T-helper 17 cell (primary cell): ENCODE measurements around the gene GRIN2A. TPM values are rescaled to one million over a fixed set of nuclear protein-coding genes. Genes with fewer than 3 reads are reported as not detected.

Source experiments
- ATAC-seq: fragments of 150-1000 bp; cut with Tn5 transposase; 2 replicates; pipeline ENCODE4 v1.10.0; 2021; ENCODE audit warnings: mild to moderate bottlenecking, moderate library complexity
- DNase-seq, 3 donors: peaks; one replicate each; pipeline versions ENCODE4 v3.0.0 to v3.0.0-alpha.2; 2020 to 2021
- H3K9me3 ChIP-seq: one replicate; pipeline ENCODE4 v1.7.0; 2013; ENCODE audit warnings: low read length, mild to moderate bottlenecking; ENCODE audit not compliant: control insufficient read depth, poor library complexity, severe bottlenecking
- H3K27ac Mint-ChIP-seq: one replicate; pipeline ENCODE4 v1.8.0; 2022; ENCODE audit warnings: mild to moderate bottlenecking, moderate library complexity, mixed read lengths
- H3K27me3 Mint-ChIP-seq: one replicate; pipeline ENCODE4 v1.8.0; 2022; ENCODE audit warnings: mixed read lengths
- H3K36me3 Mint-ChIP-seq: one replicate; pipeline ENCODE4 v1.8.0; 2022; ENCODE audit warnings: low read depth, mixed read lengths
- H3K4me1 Mint-ChIP-seq: one replicate; pipeline ENCODE4 v1.8.0; 2022; ENCODE audit warnings: mild to moderate bottlenecking, mixed read lengths
- H3K4me3 Mint-ChIP-seq: one replicate; pipeline ENCODE4 v1.8.0; 2022; ENCODE audit warnings: mild to moderate bottlenecking, moderate library complexity, mixed read lengths
- total RNA-seq, 4 donors: library from RNA in 2 of 4; stranded (reverse) in 2 of 4; gene quantifications; one replicate each; pipeline ENCODE4 v1.2.3 and lab custom pipeline; 2022 to 2026

GRIN2A gene
- total RNA-seq, 2 donors from 2014 or later = not detected

- no peaks in the 10 kb centered on the region for H3K9me3 ChIP-seq
- no peak for DNase-seq
- no peaks in the 10 kb centered on the region for H3K4me1 Mint-ChIP-seq
- H3K27ac Mint-ChIP-seq = no peak overlapping the region
- no peak overlapping the region for H3K4me3 Mint-ChIP-seq
- no peaks in the 10 kb centered on the region for H3K36me3 Mint-ChIP-seq
- ATAC-seq = no peak
- H3K27me3 Mint-ChIP-seq = no peaks in the 10 kb centered on the region
These were observed 210.3 kb downstream of the GRIN2A start for GRCh38 chr16:9971907-9972306.

- no peaks in the 10 kb centered on the region for H3K27me3 Mint-ChIP-seq
- no peak overlapping the region for H3K27ac Mint-ChIP-seq
- no peaks in the 10 kb centered on the region for H3K9me3 ChIP-seq
- ATAC-seq = no peak
- no peak for DNase-seq
- no peaks in the 10 kb centered on the region for H3K36me3 Mint-ChIP-seq
- H3K4me1 Mint-ChIP-seq = no peaks in the 10 kb centered on the region
- no peak overlapping the region for H3K4me3 Mint-ChIP-seq
These were observed 211.4 kb downstream of the GRIN2A start for GRCh38 chr16:9970796-9971195.

GRCh38 chr16:9970244-9970643 is 212.0 kb downstream of the GRIN2A start:
- H3K27me3 Mint-ChIP-seq = no peaks in the 10 kb centered on the region
- DNase-seq (no peak), ATAC-seq (no peak)
- H3K4me1 Mint-ChIP-seq = no peaks in the 10 kb centered on the region
- no peak overlapping the region for H3K4me3 Mint-ChIP-seq
- H3K36me3 Mint-ChIP-seq = no peaks in the 10 kb centered on the region
- no peaks in the 10 kb centered on the region for H3K9me3 ChIP-seq
- no peak overlapping the region for H3K27ac Mint-ChIP-seq

- DNase-seq (no peak), ATAC-seq (no peak)
- Mint-ChIP-seq H3K27me3 (no peaks in the 10 kb centered on the region), H3K27ac (no peak overlapping the region), H3K4me3 (no peak overlapping the region), H3K4me1 (no peaks in the 10 kb centered on the region), H3K36me3 (no peaks in the 10 kb centered on the region)
- H3K9me3 ChIP-seq = no peaks in the 10 kb centered on the region
These were observed 212.6 kb downstream of the GRIN2A start for GRCh38 chr16:9969580-9969979.

GRCh38 chr16:9966569-9967157 is 215.6 kb downstream of the GRIN2A start:
- H3K4me1 Mint-ChIP-seq = no peaks in the 10 kb centered on the region
- H3K9me3 ChIP-seq = no peaks in the 10 kb centered on the region
- H3K4me3 Mint-ChIP-seq = no peak overlapping the region
- no peak for DNase-seq
- no peak overlapping the region for H3K27ac Mint-ChIP-seq
- ATAC-seq = no peak
- no peaks in the 10 kb centered on the region for H3K36me3 Mint-ChIP-seq
- no peaks in the 10 kb centered on the region for H3K27me3 Mint-ChIP-seq

- H3K4me1 Mint-ChIP-seq = no peaks in the 10 kb centered on the region
- ATAC-seq = no peak
These were observed 217.1 kb downstream of the GRIN2A start for GRCh38 chr16:9965079-9965478.

GRCh38 chr16:9964426-9964825 is 217.8 kb downstream of the GRIN2A start:
- no peaks in the 10 kb centered on the region for H3K9me3 ChIP-seq
- H3K36me3 Mint-ChIP-seq = no peaks in the 10 kb centered on the region
- no peaks in the 10 kb centered on the region for H3K27me3 Mint-ChIP-seq
- ATAC-seq (no peak), DNase-seq (no peak)
- H3K27ac Mint-ChIP-seq = no peak overlapping the region
- H3K4me1 Mint-ChIP-seq = no peaks in the 10 kb centered on the region
- H3K4me3 Mint-ChIP-seq = no peak overlapping the region

More at GRCh38 chr16:9965079-9965478, 217.1 kb downstream of the GRIN2A start:
- no peak for DNase-seq
- no peaks in the 10 kb centered on the region for H3K9me3 ChIP-seq
- Mint-ChIP-seq H3K36me3 (no peaks in the 10 kb centered on the region), H3K27ac (no peak overlapping the region), H3K27me3 (no peaks in the 10 kb centered on the region), H3K4me3 (no peak overlapping the region)

- H3K4me1 Mint-ChIP-seq = no peaks in the 10 kb centered on the region
- H3K27me3 Mint-ChIP-seq = no peaks in the 10 kb centered on the region
- no peaks in the 10 kb centered on the region for H3K9me3 ChIP-seq
- H3K36me3 Mint-ChIP-seq = no peaks in the 10 kb centered on the region
- ATAC-seq (no peak), DNase-seq (no peak)
- no peak overlapping the region for H3K4me3 Mint-ChIP-seq
- no peak overlapping the region for H3K27ac Mint-ChIP-seq
These were observed 224.8 kb downstream of the GRIN2A start for GRCh38 chr16:9957433-9957832.

GRCh38 chr16:9957002-9957401 is 225.2 kb downstream of the GRIN2A start:
- Mint-ChIP-seq H3K4me1 (no peaks in the 10 kb centered on the region), H3K27me3 (no peaks in the 10 kb centered on the region), H3K4me3 (no peak overlapping the region), H3K36me3 (no peaks in the 10 kb centered on the region), H3K27ac (no peak overlapping the region)
- DNase-seq = no peak
- H3K9me3 ChIP-seq = no peaks in the 10 kb centered on the region
- no peak for ATAC-seq

GRCh38 chr16:9955677-9956076 is 226.6 kb downstream of the GRIN2A start:
- ATAC-seq = no peak

GRCh38 chr16:9953908-9954570 is 228.2 kb downstream of the GRIN2A start:
- Mint-ChIP-seq H3K27me3 (no peaks in the 10 kb centered on the region), H3K4me3 (no peak overlapping the region), H3K4me1 (no peaks in the 10 kb centered on the region), H3K27ac (no peak overlapping the region), H3K36me3 (no peaks in the 10 kb centered on the region)
- H3K9me3 ChIP-seq = no peaks in the 10 kb centered on the region
- DNase-seq = no peak
- no peak for ATAC-seq

More at GRCh38 chr16:9955677-9956076, 226.6 kb downstream of the GRIN2A start:
- DNase-seq = no peak
- no peak overlapping the region for H3K27ac Mint-ChIP-seq
- no peaks in the 10 kb centered on the region for H3K27me3 Mint-ChIP-seq
- H3K4me3 Mint-ChIP-seq = no peak overlapping the region
- H3K9me3 ChIP-seq = no peaks in the 10 kb centered on the region
- H3K36me3 Mint-ChIP-seq = no peaks in the 10 kb centered on the region
- H3K4me1 Mint-ChIP-seq = no peaks in the 10 kb centered on the region

- no peaks in the 10 kb centered on the region for H3K9me3 ChIP-seq
- DNase-seq = no peak
- Mint-ChIP-seq H3K4me1 (no peaks in the 10 kb centered on the region), H3K4me3 (no peak overlapping the region), H3K27me3 (no peaks in the 10 kb centered on the region), H3K36me3 (no peaks in the 10 kb centered on the region), H3K27ac (no peak overlapping the region)
- no peak for ATAC-seq
These were observed 231.6 kb downstream of the GRIN2A start for GRCh38 chr16:9950658-9951057.

GRCh38 chr16:9949396-9949795 is 232.8 kb downstream of the GRIN2A start:
- no peak overlapping the region for H3K27ac Mint-ChIP-seq

GRCh38 chr16:9948933-9949332 is 233.3 kb downstream of the GRIN2A start:
- no peak for ATAC-seq
- Mint-ChIP-seq H3K27ac (no peak overlapping the region), H3K4me3 (no peak overlapping the region), H3K36me3 (no peaks in the 10 kb centered on the region), H3K4me1 (no peaks in the 10 kb centered on the region), H3K27me3 (no peaks in the 10 kb centered on the region)
- DNase-seq = no peak
- no peaks in the 10 kb centered on the region for H3K9me3 ChIP-seq

More at GRCh38 chr16:9949396-9949795, 232.8 kb downstream of the GRIN2A start:
- DNase-seq (no peak), ATAC-seq (no peak)
- H3K9me3 ChIP-seq = no peaks in the 10 kb centered on the region
- no peaks in the 10 kb centered on the region for H3K36me3 Mint-ChIP-seq
- H3K4me3 Mint-ChIP-seq = no peak overlapping the region
- no peaks in the 10 kb centered on the region for H3K27me3 Mint-ChIP-seq
- no peaks in the 10 kb centered on the region for H3K4me1 Mint-ChIP-seq
